Measurements from ENCODE around the gene MXD3. TPM values are rescaled to one million over a fixed set of nuclear protein-coding genes. Genes with fewer than 3 reads are reported as not detected.
"Not testable (repeated sequence)": the region's sequence is repeated elsewhere in the genome, so short reads cannot be mapped to it uniquely, and the experiment has no call there.

MXD3 gene
- total RNA-seq (10 to 100 TPM in 4 of 5 donors, 1 to 10 TPM in 1; 6.8 to 86.9 (median 25.0) TPM), polyA plus RNA-seq (10 to 100 TPM in 2 of 3 donors, 1 to 10 TPM in 1; 7.6 to 17.8 (median 15.0) TPM)
- long read RNA-seq, donor 1, partial matches to known transcripts, result 113 of 113 reads
- long read RNA-seq, donor 1, other reads (novel, unspliced or antisense), result 0 of 113 reads
- long read RNA-seq, donor 2, result 0 reads
- long read RNA-seq, donor 3, transcript MXD3-203 (6 exons, 1,483 nt), result major isoform, 5 of 72 reads
- long read RNA-seq, donor 3, partial matches to known transcripts, result 67 of 72 reads
- long read RNA-seq, donor 3, other reads (novel, unspliced or antisense), result 0 of 72 reads
- long read RNA-seq, donor 4, result 0 reads
- long read RNA-seq, donor 5, partial matches to known transcripts, result 0 of 3 reads
- long read RNA-seq, donor 5, other reads (novel, unspliced or antisense), result 0 of 3 reads
- long read RNA-seq, donor 6, transcript MXD3-203 (6 exons, 1,483 nt), result major isoform, 8 of 401 reads
- long read RNA-seq, donor 6, partial matches to known transcripts, result 389 of 401 reads
- long read RNA-seq, donor 6, other reads (novel, unspliced or antisense), result 0 of 401 reads
- long read RNA-seq, donor 7, partial matches to known transcripts, result 49 of 155 reads
- long read RNA-seq, donor 7, other reads (novel, unspliced or antisense), result 104 of 155 reads
- long read RNA-seq, donor 8, partial matches to known transcripts, result 0 of 2 reads
- long read RNA-seq, donor 8, other reads (novel, unspliced or antisense), result 0 of 2 reads
- long read RNA-seq, donor 9, result 0 reads
- long read RNA-seq, donor 10, partial matches to known transcripts, result 0 of 3 reads
- long read RNA-seq, donor 10, other reads (novel, unspliced or antisense), result 0 of 3 reads

- H3K27me3 ChIP-seq, result no peaks in the 10 kb centered on the region
- intact Hi-C loops (cut with DNase I; ENCODE audit: low total_unique reads), result no loop called here
- H3K36me3 ChIP-seq, result peaks cover 7 to 11% (median 10%) of the 10 kb centered on the region in 4 donors
- peak; percentile 98 for DNase-seq
- TF ChIP-seq EP300 (IDR thresholded peaks at IDR 0.05) (no peak), POLR2AphosphoS5 (IDR thresholded peaks at IDR 0.05) (peak in 1 of 3 donors; percentile 53)
- WGBS, 5 donors, result 0 to 1% (median 1%) methylated on average over 16 to 78 of the region's 78 CpGs
- peak within 1 kb of the TSS; percentile 46 to 73 (median 62) for H3K4me3 ChIP-seq
- H3K27ac ChIP-seq, result peak within 1 kb of the TSS in 4 of 5 donors; percentile 19 to 88 (median 54)
- H3K4me1 ChIP-seq, result peaks cover 24 to 62% (median 46%) of the 10 kb centered on the region in 4 donors
- H3K9me3 ChIP-seq, result no peaks in the 10 kb centered on the region
Observed at GRCh38 chr5:177311723-177312648, at the start of gene MXD3. MXD3 (minus strand) TSS chr5:177311898; CDS start chr5:177311830, 68 bp downstream.

GRCh38 chr5:177360740-177361139 is 49.0 kb upstream of the MXD3 start:
- H3K27ac ChIP-seq; H3K27me3 ChIP-seq; H3K36me3 ChIP-seq; intact Hi-C loops (cut with DNase I; ENCODE audit: low total_unique reads); H3K4me3 ChIP-seq; H3K9me3 ChIP-seq; DNase-seq: not testable (repeated sequence)
- 83 to 94% (median 90%) methylated on average over 7 of the region's 7 CpGs for WGBS, 5 donors
- peaks cover 25 to 92% (median 57%) of the 10 kb centered on the region in 4 donors for H3K4me1 ChIP-seq

- H3K4me1 ChIP-seq, result peaks cover 19 to 84% (median 51%) of the 10 kb centered on the region in 4 donors
- H3K4me3 ChIP-seq, result no peak overlapping the region
- DNase-seq, result no peak
- WGBS, 5 donors, result 77 to 92% (median 81%) methylated on average over 3 of the region's 3 CpGs
- no peak for TF ChIP-seq CTCF (IDR thresholded peaks at IDR 0.05)
- TF ChIP-seq POLR2AphosphoS5 (IDR thresholded peaks at IDR 0.05), result no peak
- TF ChIP-seq POLR2A (IDR thresholded peaks at IDR 0.05), result no peak
- TF ChIP-seq EP300 (IDR thresholded peaks at IDR 0.05), result no peak
- no peaks in the 10 kb centered on the region for H3K36me3 ChIP-seq
- intact Hi-C loops (cut with DNase I; ENCODE audit: low total_unique reads), result no loop called here
- H3K27ac ChIP-seq, result no peak overlapping the region
- H3K27me3 ChIP-seq, result no peaks in the 10 kb centered on the region
- H3K9me3 ChIP-seq, result no peaks in the 10 kb centered on the region
Observed at GRCh38 chr5:177359860-177360259, 48.2 kb upstream of the MXD3 start.

GRCh38 chr5:177359451-177359851 is 47.8 kb upstream of the MXD3 start:
- 72 to 85% (median 80%) methylated on average over 6 of the region's 6 CpGs for WGBS, 5 donors

More at GRCh38 chr5:177359451-177359851, 47.8 kb upstream of the MXD3 start:
- no peaks in the 10 kb centered on the region for H3K36me3 ChIP-seq
- H3K27ac ChIP-seq, result no peak overlapping the region
- TF ChIP-seq POLR2A (IDR thresholded peaks at IDR 0.05) (no peak), EP300 (IDR thresholded peaks at IDR 0.05) (no peak), CTCF (IDR thresholded peaks at IDR 0.05) (no peak), POLR2AphosphoS5 (IDR thresholded peaks at IDR 0.05) (no peak)
- no peak for DNase-seq
- peak overlapping the region in 1 of 4 donors; percentile 61 for H3K4me3 ChIP-seq
- H3K27me3 ChIP-seq, result no peaks in the 10 kb centered on the region
- intact Hi-C loops (cut with DNase I; ENCODE audit: low total_unique reads), result no loop called here
- H3K4me1 ChIP-seq, result peaks cover 19 to 80% (median 51%) of the 10 kb centered on the region in 4 donors
- H3K9me3 ChIP-seq, result no peaks in the 10 kb centered on the region

Measured in stomach (tissue), 19 donors.